SK-N-MC (cell line): ENCODE data around the gene THBS3.

Source experiments
- EZH2 ChIP-seq: fragments of 200-600 bp; sonication (generic); IDR thresholded peaks from one replicate; pipeline ENCODE4 v1.6.1; 2017; ENCODE audit warnings: antibody characterized with exemption
- FOXP2 ChIP-seq: optimal IDR thresholded peaks from 2 replicates; pipeline ENCODE3; 2011; ENCODE audit warnings: mild to moderate bottlenecking, moderate library complexity; ENCODE audit not compliant: insufficient read depth; ENCODE audit errors: extremely low read length, control extremely low read depth
- POLR2AphosphoS5 ChIP-seq: IDR thresholded peaks from 2 replicates; pipeline ENCODE4 v1.6.1; 2012; ENCODE audit warnings: mild to moderate bottlenecking, low read depth, low read length, borderline replicate concordance

- TF ChIP-seq POLR2AphosphoS5, result no peak
- no peak for TF ChIP-seq EZH2
- no peak for TF ChIP-seq FOXP2
Observed at GRCh38 chr1:155192346-155193274, 15.1 kb downstream of the THBS3 start.
